HEK293 (cell line): ENCODE data around the gene KIF4A.

Source experiments
- CTCF ChIA-PET: fragments of 350-600 bp; formaldehyde crosslinking; extraction: SDS; loops from one replicate; lab custom pipeline; 2021; ENCODE audit warnings: antibody characterized with exemption; lab: Yijun Ruan, JAX
- POLR2A ChIA-PET: fragments of 300-600 bp; formaldehyde crosslinking; extraction: SDS; loops from one replicate; lab custom pipeline; 2020; ENCODE audit warnings: antibody characterized with exemption, inconsistent platforms; lab: Yijun Ruan, JAX
- H3K27ac ChIP-seq: fragments of 200-500 bp; sonication (Bioruptor generic); 2 replicates; pipeline ENCODE4 v1.5.1; 2014; ENCODE audit warnings: low read depth, low read length, control low read depth, inconsistent platforms; ENCODE audit errors: extremely low read depth
- H3K36me3 ChIP-seq, 2 experiments: fragments of 200-500 bp in 1 of 2; sonication (Bioruptor generic) in 1 of 2; 1 replicate in 1 of 2; 2 replicates in 1 of 2; pipeline ENCODE4 v1.5.1; 2014 to 2017; ENCODE audit warnings: inconsistent platforms in 2 of 2, low read length in 2 of 2; ENCODE audit not compliant: control insufficient read depth in 2 of 2, insufficient read depth in 1 of 2
- H3K4me1 ChIP-seq: fragments of 200-500 bp; sonication (Bioruptor generic); 2 replicates; pipeline ENCODE4 v1.5.1; 2014; ENCODE audit warnings: mild to moderate bottlenecking, low read length, inconsistent platforms; ENCODE audit not compliant: control insufficient read depth, insufficient read depth
- H3K4me3 ChIP-seq: 2 replicates; pipeline ENCODE4 v1.5.1; 2011; ENCODE audit warnings: low read depth, mild to moderate bottlenecking, control low read depth, low read length, moderate library complexity
- H3K9me3 ChIP-seq: fragments of 200-500 bp; sonication (Bioruptor generic); 2 replicates; pipeline ENCODE4 v1.5.1; 2014; ENCODE audit warnings: low read depth, low read length, inconsistent platforms; ENCODE audit not compliant: control insufficient read depth, insufficient read depth
- GLI2 ChIP-seq: fragments of 450-650 bp; formaldehyde crosslinking; IDR thresholded peaks from 2 replicates; pipeline ENCODE4; 2017; ENCODE audit warnings: missing biosample characterization, missing genetic modification characterization, low read depth, borderline replicate concordance
- HOXC10 ChIP-seq: sonication (generic); formaldehyde crosslinking; IDR thresholded peaks from 2 replicates; pipeline ENCODE4 v1.8.1; 2023; ENCODE audit warnings: mild to moderate bottlenecking, missing genetic modification reagents
- KLF1 ChIP-seq: fragments of 450-650 bp; formaldehyde crosslinking; IDR thresholded peaks from 2 replicates; pipeline ENCODE4 v1.5.1; 2016; ENCODE audit warnings: missing biosample characterization, missing genetic modification characterization
- OSR2 ChIP-seq: fragments of 450-650 bp; formaldehyde crosslinking; IDR thresholded peaks from 2 replicates; pipeline ENCODE4 v1.5.1; 2016; ENCODE audit warnings: missing biosample characterization, missing genetic modification characterization
- OVOL3 ChIP-seq: fragments of 450-650 bp; formaldehyde crosslinking; IDR thresholded peaks from 2 replicates; pipeline ENCODE4 v1.5.1; 2016; ENCODE audit warnings: missing biosample characterization, missing genetic modification characterization
- PATZ1 ChIP-seq: fragments of 450-650 bp; formaldehyde crosslinking; IDR thresholded peaks from 2 replicates; pipeline ENCODE4 v1.5.1; 2016; ENCODE audit warnings: missing biosample characterization, missing genetic modification characterization
- PRDM2 ChIP-seq: fragments of 450-650 bp; formaldehyde crosslinking; IDR thresholded peaks from 2 replicates; pipeline ENCODE4 v1.5.1; 2016; ENCODE audit warnings: missing biosample characterization, missing genetic modification characterization, borderline replicate concordance
- REST ChIP-seq: fragments of 450-650 bp; formaldehyde crosslinking; IDR thresholded peaks from 2 replicates; pipeline ENCODE4 v1.5.1; 2016; ENCODE audit warnings: missing biosample characterization, missing genetic modification characterization
- SETDB1 ChIP-seq: IDR thresholded peaks from one replicate; pipeline ENCODE4 v1.6.1; 2017; ENCODE audit warnings: mild to moderate bottlenecking, low read length, moderate library complexity, mixed read lengths; ENCODE audit not compliant: insufficient read length
- ZBTB10 ChIP-seq: fragments of 450-650 bp; formaldehyde crosslinking; IDR thresholded peaks from 2 replicates; pipeline ENCODE4 v1.5.1; 2016; ENCODE audit warnings: missing biosample characterization, missing genetic modification characterization
- ZBTB44 ChIP-seq: fragments of 450-650 bp; IDR thresholded peaks from 2 replicates; pipeline ENCODE4 v1.5.1; 2018; ENCODE audit warnings: missing biosample characterization, mild to moderate bottlenecking, missing genetic modification characterization
- ZBTB48 ChIP-seq: fragments of 450-650 bp; formaldehyde crosslinking; IDR thresholded peaks from 2 replicates; pipeline ENCODE4 v1.5.1; 2016; ENCODE audit warnings: missing biosample characterization, missing genetic modification characterization
- ZNF169 ChIP-seq: fragments of 450-650 bp; formaldehyde crosslinking; IDR thresholded peaks from 2 replicates; pipeline ENCODE4 v1.5.1; 2016; ENCODE audit warnings: missing biosample characterization, missing genetic modification characterization
- ZNF350 ChIP-seq: fragments of 450-650 bp; formaldehyde crosslinking; IDR thresholded peaks from 2 replicates; pipeline ENCODE4 v1.5.0; 2017; ENCODE audit warnings: missing biosample characterization, mild to moderate bottlenecking, missing genetic modification characterization
- ZNF362 ChIP-seq: fragments of 450-650 bp; formaldehyde crosslinking; IDR thresholded peaks from 2 replicates; pipeline ENCODE4 v1.5.1; 2016; ENCODE audit warnings: missing biosample characterization, missing genetic modification characterization
- ZNF561 ChIP-seq: fragments of 450-650 bp; IDR thresholded peaks from 2 replicates; pipeline ENCODE4 v1.5.1; 2018; ENCODE audit warnings: missing biosample characterization, missing genetic modification characterization, borderline replicate concordance
- ZNF645 ChIP-seq: fragments of 450-650 bp; formaldehyde crosslinking; IDR thresholded peaks from 2 replicates; pipeline ENCODE4; 2016; ENCODE audit warnings: missing biosample characterization, missing genetic modification characterization
- ZNF692 ChIP-seq: fragments of 450-650 bp; formaldehyde crosslinking; IDR thresholded peaks from 2 replicates; pipeline ENCODE4 v1.5.1; 2016; ENCODE audit warnings: missing biosample characterization, missing genetic modification characterization

The KIF4A gene

GRCh38 chrX:70338290-70338689 is 48.4 kb downstream of the KIF4A start:
- Histone ChIP-seq H3K27ac (no peak overlapping the region), H3K9me3 (no peaks in the 10 kb centered on the region), H3K4me1 (no peaks in the 10 kb centered on the region), H3K36me3 (peaks cover 38 to 62% of the 10 kb centered on the region in 2 experiments), H3K4me3 (no peak overlapping the region)
- no peak for TF ChIP-seq ZBTB10 (tag by site-specific recombination)
- TF ChIP-seq HOXC10 (CRISPR knock-in tag), result no peak
- no peak for TF ChIP-seq KLF1 (tag by site-specific recombination)
- no peak for TF ChIP-seq PRDM2 (tag by site-specific recombination)
- TF ChIP-seq ZNF645 (tag by site-specific recombination), result no peak
- TF ChIP-seq ZNF350, result no peak
- no peak for TF ChIP-seq ZNF169
- no peak for TF ChIP-seq OVOL3 (tag by site-specific recombination)
- no peak for TF ChIP-seq OSR2 (tag by site-specific recombination)
- no peak for TF ChIP-seq GLI2
- no peak for TF ChIP-seq SETDB1
- TF ChIP-seq PATZ1 (tag by site-specific recombination), result no peak
- no peak for TF ChIP-seq ZBTB48 (tag by site-specific recombination)
- no peak for TF ChIP-seq ZBTB44
- TF ChIP-seq ZNF362 (tag by site-specific recombination), result no peak
- no peak for TF ChIP-seq REST (tag by site-specific recombination)
- TF ChIP-seq ZNF561 (tag by site-specific recombination), result no peak
- no peak for TF ChIP-seq ZNF692 (tag by site-specific recombination)
- ChIA-PET POLR2A (no interaction called here), CTCF (no interaction called here)
